PFSK-1 (cell line): ENCODE measurements around the gene C9orf50.

Source experiments
- FOXP2 ChIP-seq: optimal IDR thresholded peaks from 2 replicates; pipeline ENCODE3; 2011; ENCODE audit warnings: borderline replicate concordance, control low read depth, inconsistent platforms; ENCODE audit not compliant: insufficient read depth; ENCODE audit errors: extremely low read length, extremely low read depth
- POLR2AphosphoS5 ChIP-seq: IDR thresholded peaks from 2 replicates; pipeline ENCODE4 v1.6.1; 2012; ENCODE audit warnings: low read depth, mild to moderate bottlenecking, control low read depth, low read length, moderate library complexity
- TAF1 ChIP-seq: IDR thresholded peaks from 2 replicates; pipeline ENCODE4 v1.6.1; 2012; ENCODE audit warnings: low read length, control low read depth, borderline replicate concordance; ENCODE audit not compliant: insufficient read depth
- TF ChIP-seq, protein P1 (sequence below), 2 experiments: IDR thresholded peaks; 2 replicates each; pipeline versions ENCODE4 v1.6.1 to v1.8.0; 2011 to 2012; ENCODE audit warnings: low read depth in 2 of 2, low read length in 2 of 2, control low read depth in 1 of 2, inconsistent platforms in 1 of 2, mild to moderate bottlenecking in 1 of 2, moderate library complexity in 1 of 2; ENCODE audit not compliant: insufficient read depth in 1 of 2

DNA sequence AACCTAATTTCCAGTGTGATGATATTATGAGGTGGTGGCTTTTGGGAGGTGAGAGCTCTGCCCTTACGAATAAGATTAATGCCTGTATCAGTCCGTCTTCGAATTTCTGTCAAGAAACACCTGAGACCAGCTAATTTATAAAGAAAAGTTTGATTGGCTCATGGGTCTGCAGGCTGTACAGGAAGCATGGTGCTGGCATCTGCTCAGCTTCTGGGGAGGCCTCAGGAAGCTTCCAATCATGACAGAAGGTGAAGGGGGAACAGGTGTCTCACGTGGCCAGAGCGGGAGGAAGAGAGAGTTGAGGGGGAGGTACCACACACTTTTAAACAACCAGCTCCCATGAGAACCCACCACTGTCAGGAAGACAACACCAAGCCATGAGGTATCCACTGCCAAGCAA, 46.9 kb downstream of the C9orf50 start:
- TF ChIP-seq TAF1 (no peak), FOXP2 (no peak), POLR2AphosphoS5 (no peak)
- TF ChIP-seq, protein P1, sequence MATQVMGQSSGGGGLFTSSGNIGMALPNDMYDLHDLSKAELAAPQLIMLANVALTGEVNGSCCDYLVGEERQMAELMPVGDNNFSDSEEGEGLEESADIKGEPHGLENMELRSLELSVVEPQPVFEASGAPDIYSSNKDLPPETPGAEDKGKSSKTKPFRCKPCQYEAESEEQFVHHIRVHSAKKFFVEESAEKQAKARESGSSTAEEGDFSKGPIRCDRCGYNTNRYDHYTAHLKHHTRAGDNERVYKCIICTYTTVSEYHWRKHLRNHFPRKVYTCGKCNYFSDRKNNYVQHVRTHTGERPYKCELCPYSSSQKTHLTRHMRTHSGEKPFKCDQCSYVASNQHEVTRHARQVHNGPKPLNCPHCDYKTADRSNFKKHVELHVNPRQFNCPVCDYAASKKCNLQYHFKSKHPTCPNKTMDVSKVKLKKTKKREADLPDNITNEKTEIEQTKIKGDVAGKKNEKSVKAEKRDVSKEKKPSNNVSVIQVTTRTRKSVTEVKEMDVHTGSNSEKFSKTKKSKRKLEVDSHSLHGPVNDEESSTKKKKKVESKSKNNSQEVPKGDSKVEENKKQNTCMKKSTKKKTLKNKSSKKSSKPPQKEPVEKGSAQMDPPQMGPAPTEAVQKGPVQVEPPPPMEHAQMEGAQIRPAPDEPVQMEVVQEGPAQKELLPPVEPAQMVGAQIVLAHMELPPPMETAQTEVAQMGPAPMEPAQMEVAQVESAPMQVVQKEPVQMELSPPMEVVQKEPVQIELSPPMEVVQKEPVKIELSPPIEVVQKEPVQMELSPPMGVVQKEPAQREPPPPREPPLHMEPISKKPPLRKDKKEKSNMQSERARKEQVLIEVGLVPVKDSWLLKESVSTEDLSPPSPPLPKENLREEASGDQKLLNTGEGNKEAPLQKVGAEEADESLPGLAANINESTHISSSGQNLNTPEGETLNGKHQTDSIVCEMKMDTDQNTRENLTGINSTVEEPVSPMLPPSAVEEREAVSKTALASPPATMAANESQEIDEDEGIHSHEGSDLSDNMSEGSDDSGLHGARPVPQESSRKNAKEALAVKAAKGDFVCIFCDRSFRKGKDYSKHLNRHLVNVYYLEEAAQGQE (IDR thresholded peaks at IDR 0.05; ENCODE audit: insufficient read depth in 1 of 2, low read depth in 2 of 2, low read length in 2 of 2) = no peak
